HepG2 (cell line): ENCODE measurements around the gene RNF40. TPM values are rescaled to one million over a fixed set of nuclear protein-coding genes. Genes with fewer than 3 reads are reported as not detected.
"Not testable (repeated sequence)": the region's sequence is repeated elsewhere in the genome, so short reads cannot be mapped to it uniquely, and the experiment has no call there.

Experiments
- ADNP ChIP-seq: sonication (generic); formaldehyde crosslinking; IDR thresholded peaks from 2 replicates; pipeline ENCODE4 v1.4.0; 2020; ENCODE audit warnings: missing genetic modification reagents
- BCL6 ChIP-seq: IDR thresholded peaks from 2 replicates; pipeline ENCODE4 v1.6.1; 2016; ENCODE audit warnings: missing genetic modification reagents, missing compliant biosample characterization
- EP300 ChIP-seq, 3 experiments: sonication (generic) in 1 of 3; formaldehyde crosslinking in 1 of 3; IDR thresholded peaks; 2 replicates each; pipeline versions ENCODE4 v1.5.1 to v1.6.1; 2011 to 2020; ENCODE audit warnings: low read depth in 2 of 3, low read length in 2 of 3, borderline replicate concordance in 1 of 3, improper control_type of control experiment in 1 of 3, mild to moderate bottlenecking in 1 of 3, missing genetic modification reagents in 1 of 3, moderate library complexity in 1 of 3
- HOXA3 ChIP-seq: sonication (generic); formaldehyde crosslinking; IDR thresholded peaks from 2 replicates; pipeline ENCODE4 v1.5.0; 2020; ENCODE audit warnings: missing genetic modification reagents
- IKZF4 ChIP-seq: sonication (generic); formaldehyde crosslinking; IDR thresholded peaks from 2 replicates; pipeline ENCODE4 v1.5.1; 2020; ENCODE audit warnings: borderline replicate concordance, mild to moderate bottlenecking, low read depth, missing genetic modification reagents; ENCODE audit errors: not compliant biosample characterization
- KDM6A ChIP-seq: IDR thresholded peaks from 2 replicates; pipeline ENCODE4 v1.6.1; 2016; ENCODE audit warnings: low read depth
- LCORL ChIP-seq, 2 experiments: fragments of 450-650 bp in 1 of 2; sonication (generic) in 1 of 2; formaldehyde crosslinking in 1 of 2; IDR thresholded peaks; 2 replicates each; pipeline versions ENCODE4 v1.5.0 to v1.6.1; 2017 to 2020; ENCODE audit warnings: antibody characterized with exemption in 1 of 2, missing genetic modification reagents in 1 of 2
- MIXL1 ChIP-seq: IDR thresholded peaks from 2 replicates; pipeline ENCODE4 v1.6.1; 2016
- MTA1 ChIP-seq: sonication (generic); formaldehyde crosslinking; IDR thresholded peaks from 2 replicates; pipeline ENCODE4 v1.4.0; 2020; ENCODE audit warnings: missing genetic modification reagents, mild to moderate bottlenecking, borderline replicate concordance
- NCOA2 ChIP-seq: sonication (generic); formaldehyde crosslinking; IDR thresholded peaks from 2 replicates; pipeline ENCODE4 v1.8.0; 2022; ENCODE audit warnings: inconsistent platforms
- NR2F6 ChIP-seq, 2 experiments: IDR thresholded peaks; 2 replicates each; pipeline ENCODE4 v1.6.1; 2016; ENCODE audit warnings: antibody characterized with exemption in 1 of 2, mild to moderate bottlenecking in 1 of 2
- RARA ChIP-seq: IDR thresholded peaks from 2 replicates; pipeline ENCODE4 v1.6.1; 2016; ENCODE audit warnings: missing genetic modification reagents, missing compliant biosample characterization
- RCOR2 ChIP-seq: IDR thresholded peaks from 2 replicates; pipeline ENCODE4 v1.6.1; 2016; ENCODE audit warnings: missing biosample characterization, missing genetic modification reagents
- RXRB ChIP-seq: IDR thresholded peaks from 2 replicates; pipeline ENCODE4 v1.6.1; 2016; ENCODE audit warnings: borderline replicate concordance, missing genetic modification reagents, missing compliant biosample characterization
- TBX2 ChIP-seq: sonication (generic); formaldehyde crosslinking; IDR thresholded peaks from 2 replicates; pipeline ENCODE4 v1.5.0; 2020; ENCODE audit warnings: missing genetic modification reagents, mild to moderate bottlenecking, borderline replicate concordance
- TEAD3 ChIP-seq: optimal IDR thresholded peaks from 2 replicates; pipeline ENCODE3; 2016; ENCODE audit warnings: borderline replicate concordance
- THRA ChIP-seq: sonication (generic); formaldehyde crosslinking; IDR thresholded peaks from 2 replicates; pipeline ENCODE4 v1.4.0; 2020; ENCODE audit warnings: missing genetic modification reagents, borderline replicate concordance
- ZBTB33 ChIP-seq: sonication (generic); formaldehyde crosslinking; IDR thresholded peaks from 2 replicates; pipeline ENCODE4 v1.4.0; 2020; ENCODE audit warnings: missing genetic modification reagents
- ZEB1 ChIP-seq: IDR thresholded peaks from 2 replicates; pipeline ENCODE4 v1.6.1; 2012; ENCODE audit warnings: mild to moderate bottlenecking, low read depth, inconsistent platforms; ENCODE audit not compliant: insufficient replicate concordance
- ZNF121 ChIP-seq: sonication (generic); formaldehyde crosslinking; IDR thresholded peaks from 2 replicates; pipeline ENCODE4 v1.5.0; 2020; ENCODE audit warnings: mild to moderate bottlenecking, missing genetic modification reagents
- ZNF747 ChIP-seq: sonication (generic); formaldehyde crosslinking; IDR thresholded peaks from 2 replicates; pipeline ENCODE4 v1.8.1; 2023; ENCODE audit warnings: missing genetic modification reagents, mild to moderate bottlenecking, borderline replicate concordance
- polyA plus RNA-seq, 8 experiments: library from polyadenylated mRNA; depleted of rRNA in 3 of 8; stranded (reverse) in 7 of 8; unstranded in 1 of 8; fragments of >200 nt; fragmentation: Illumina TruSeq in 4 of 8; extraction: Trizol in 4 of 8; gene quantifications; 2 replicates each; pipeline versions ENCODE4 v1.2.1 to v1.2.3, GENCODE V29; 2011 to 2016; ENCODE audit warnings: low read depth in 4 of 8, missing spikeins in 1 of 8, mixed read lengths in 1 of 8; ENCODE audit not compliant: insufficient read depth in 1 of 8
- total RNA-seq, 5 experiments: library from RNA; depleted of rRNA; stranded (reverse); fragments of >200 nt; fragmentation: Illumina TruSeq; extraction: Trizol; gene quantifications; 2 replicates each; pipeline ENCODE4 v1.2.3, GENCODE V29; 2016; ENCODE audit warnings: low read depth in 1 of 5
- TF ChIP-seq, protein P1 (sequence below): sonication (generic); IDR thresholded peaks from 2 replicates; pipeline ENCODE4 v1.6.1; 2016; ENCODE audit warnings: low read depth, borderline replicate concordance
- TF ChIP-seq, protein P2 (sequence below): IDR thresholded peaks from 2 replicates; pipeline ENCODE4 v1.6.1; 2016; ENCODE audit warnings: low read depth, control low read depth

RNF40 gene
- total and polyA plus RNA-seq, 2 of the 13 experiments (the other 11 are each of a cell fraction or from before 2014, with no cell fraction given), result 84.0 to 85.6 TPM

DNA sequence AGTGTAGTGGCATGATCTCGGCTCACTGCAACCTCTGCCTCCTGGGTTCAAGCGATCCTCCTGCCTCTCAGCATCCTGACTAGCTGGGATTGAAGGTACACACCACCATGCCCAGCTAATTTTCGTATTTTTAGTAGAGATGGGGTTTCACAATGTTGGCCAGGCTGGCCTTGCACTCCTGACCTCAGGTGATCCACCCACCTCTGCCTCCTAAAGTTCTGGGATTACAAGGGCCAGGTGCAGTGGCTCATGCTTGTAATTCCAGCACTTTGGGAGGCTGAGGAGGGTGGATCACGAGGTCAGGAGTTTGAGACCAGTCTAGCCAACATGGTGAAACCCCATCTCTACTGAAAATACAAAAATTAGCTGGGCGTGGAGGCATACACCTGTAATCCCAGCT is 47.6 kb downstream of the RNF40 start (continued):
- peak in 1 of 2 experiments; percentile 44; a peak in 1 of 4 replicates for TF ChIP-seq EP300 (IDR thresholded peaks at IDR 0.05; ENCODE audit: low read depth in 2 of 2, low read length in 2 of 2)
- TF ChIP-seq EP300 (CRISPR knock-in tag; IDR thresholded peaks at IDR 0.05; ENCODE audit: borderline replicate concordance); LCORL (IDR thresholded peaks at IDR 0.05): not testable (repeated sequence)
- TF ChIP-seq ZNF121, result peak; percentile 92
- peak; percentile 31; the same call in 1 of the 2 replicates for TF ChIP-seq NCOA2 (CRISPR knock-in tag)
- TF ChIP-seq TBX2 (CRISPR knock-in tag), result peak; percentile 55; the same call in 1 of the 2 replicates
- peak; percentile 57 for TF ChIP-seq ZEB1
- peak; percentile 41; the same call in 1 of the 2 replicates for TF ChIP-seq HOXA3 (CRISPR knock-in tag)
- TF ChIP-seq TEAD3 (CRISPR knock-in tag), result peak; percentile 91
- peak; percentile 59; the same call in 1 of the 2 replicates for TF ChIP-seq RXRB (CRISPR knock-in tag)
- TF ChIP-seq IKZF4, result peak; percentile 34
- TF ChIP-seq LCORL (CRISPR knock-in tag; IDR thresholded peaks at IDR 0.05), result peak; percentile 38; the same call in 1 of the 2 replicates
- TF ChIP-seq BCL6, result peak; percentile 64; the same call in 1 of the 2 replicates
- 0 out of 2 replicates have a peak, but pooled peaks have one; percentile 32 for TF ChIP-seq MIXL1
- TF ChIP-seq MTA1 (CRISPR knock-in tag), result peak; percentile 32; the same call in 1 of the 2 replicates
- TF ChIP-seq NR2F6 (IDR thresholded peaks at IDR 0.05), result peak; percentile 77
- TF ChIP-seq NR2F6 (CRISPR knock-in tag; IDR thresholded peaks at IDR 0.05), result peak; percentile 93
- TF ChIP-seq KDM6A (CRISPR knock-in tag), result 0 out of 2 replicates have a peak, but pooled peaks have one; percentile 25
- peak; percentile 90 for TF ChIP-seq RARA
- peak; percentile 57; the same call in 1 of the 2 replicates for TF ChIP-seq THRA (CRISPR knock-in tag)
- peak; percentile 11; the same call in 1 of the 2 replicates for TF ChIP-seq ZBTB33 (CRISPR knock-in tag)
- TF ChIP-seq, protein P1, sequence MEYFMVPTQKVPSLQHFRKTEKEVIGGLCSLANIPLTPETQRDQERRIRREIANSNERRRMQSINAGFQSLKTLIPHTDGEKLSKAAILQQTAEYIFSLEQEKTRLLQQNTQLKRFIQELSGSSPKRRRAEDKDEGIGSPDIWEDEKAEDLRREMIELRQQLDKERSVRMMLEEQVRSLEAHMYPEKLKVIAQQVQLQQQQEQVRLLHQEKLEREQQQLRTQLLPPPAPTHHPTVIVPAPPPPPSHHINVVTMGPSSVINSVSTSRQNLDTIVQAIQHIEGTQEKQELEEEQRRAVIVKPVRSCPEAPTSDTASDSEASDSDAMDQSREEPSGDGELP, result peak; percentile 31; the same call in 1 of the 2 replicates
- TF ChIP-seq, protein P2, sequence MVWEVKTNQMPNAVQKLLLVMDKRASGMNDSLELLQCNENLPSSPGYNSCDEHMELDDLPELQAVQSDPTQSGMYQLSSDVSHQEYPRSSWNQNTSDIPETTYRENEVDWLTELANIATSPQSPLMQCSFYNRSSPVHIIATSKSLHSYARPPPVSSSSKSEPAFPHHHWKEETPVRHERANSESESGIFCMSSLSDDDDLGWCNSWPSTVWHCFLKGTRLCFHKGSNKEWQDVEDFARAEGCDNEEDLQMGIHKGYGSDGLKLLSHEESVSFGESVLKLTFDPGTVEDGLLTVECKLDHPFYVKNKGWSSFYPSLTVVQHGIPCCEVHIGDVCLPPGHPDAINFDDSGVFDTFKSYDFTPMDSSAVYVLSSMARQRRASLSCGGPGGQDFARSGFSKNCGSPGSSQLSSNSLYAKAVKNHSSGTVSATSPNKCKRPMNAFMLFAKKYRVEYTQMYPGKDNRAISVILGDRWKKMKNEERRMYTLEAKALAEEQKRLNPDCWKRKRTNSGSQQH (CRISPR knock-in tag), result 0 out of 2 replicates have a peak, but pooled peaks have one; percentile 29
- peak; percentile 23; the same call in 1 of the 2 replicates for TF ChIP-seq ADNP
- TF ChIP-seq RCOR2 (CRISPR knock-in tag), result 0 out of 2 replicates have a peak, but pooled peaks have one; percentile 22
- 0 out of 2 replicates have a peak, but pooled peaks have one; percentile 9 for TF ChIP-seq ZNF747
